HepG2 (cell line): ENCODE measurements around the gene TTC23L. TPM values are rescaled to one million over a fixed set of nuclear protein-coding genes. Genes with fewer than 3 reads are reported as not detected.

Experiments used
- CBFB ChIP-seq: sonication (generic); formaldehyde crosslinking; IDR thresholded peaks from 2 replicates; pipeline ENCODE4 v1.4.0; 2020; ENCODE audit warnings: missing genetic modification reagents
- CEBPZ ChIP-seq: IDR thresholded peaks from 2 replicates; pipeline ENCODE4 v1.6.1; 2012; ENCODE audit warnings: low read length, improper control_type of control experiment
- DRAP1 ChIP-seq: IDR thresholded peaks from 2 replicates; pipeline ENCODE4 v1.6.1; 2016; ENCODE audit warnings: missing genetic modification reagents, missing compliant biosample characterization
- EZH2 ChIP-seq: conservative IDR thresholded peaks from 2 replicates; pipeline ENCODE4 v1.6.1; 2012; ENCODE audit warnings: mild to moderate bottlenecking, low read depth, low read length, moderate library complexity
- FOXA1 ChIP-seq, 2 experiments: fragments of 450-650 bp in 1 of 2; sonication (generic) in 1 of 2; formaldehyde crosslinking in 1 of 2; IDR thresholded peaks; 2 replicates each; pipeline versions ENCODE4 v1.4.0 to v1.6.1; 2016 to 2020; ENCODE audit warnings: missing genetic modification reagents in 1 of 2
- HNF4G ChIP-seq, 2 experiments: sonication (generic) in 1 of 2; formaldehyde crosslinking in 1 of 2; IDR thresholded peaks; 2 replicates each; pipeline versions ENCODE4 v1.4.0 to v1.6.1; 2011 to 2020; ENCODE audit warnings: borderline replicate concordance in 2 of 2, low read depth in 2 of 2, mild to moderate bottlenecking in 2 of 2, low read length in 1 of 2, missing genetic modification reagents in 1 of 2, moderate library complexity in 1 of 2
- HOXA3 ChIP-seq: sonication (generic); formaldehyde crosslinking; IDR thresholded peaks from 2 replicates; pipeline ENCODE4 v1.5.0; 2020; ENCODE audit warnings: missing genetic modification reagents
- KMT2A ChIP-seq: sonication (generic); formaldehyde crosslinking; IDR thresholded peaks from 2 replicates; pipeline ENCODE4 v1.4.0; 2020; ENCODE audit warnings: missing genetic modification reagents
- PRDM4 ChIP-seq: sonication (generic); formaldehyde crosslinking; IDR thresholded peaks from 2 replicates; pipeline ENCODE4 v1.9.0; 2021; ENCODE audit warnings: missing genetic modification reagents, borderline replicate concordance
- SMC3 ChIP-seq: IDR thresholded peaks from 2 replicates; pipeline ENCODE4 v1.6.1; 2011; ENCODE audit warnings: low read length, improper control_type of control experiment
- SRY ChIP-seq: sonication (generic); formaldehyde crosslinking; IDR thresholded peaks from 2 replicates; pipeline ENCODE4 v1.8.0; 2022; ENCODE audit warnings: mild to moderate bottlenecking, missing genetic modification reagents
- TOPORS ChIP-seq: sonication (generic); formaldehyde crosslinking; IDR thresholded peaks from 2 replicates; pipeline ENCODE4 v1.8.0; 2023; ENCODE audit warnings: mild to moderate bottlenecking, missing genetic modification reagents
- ZC3H4 ChIP-seq: sonication (generic); formaldehyde crosslinking; IDR thresholded peaks from 2 replicates; pipeline ENCODE4 v1.4.0; 2020; ENCODE audit warnings: missing genetic modification reagents, borderline replicate concordance
- ZNF17 ChIP-seq: sonication (generic); formaldehyde crosslinking; IDR thresholded peaks from 2 replicates; pipeline ENCODE4 v1.5.0; 2020; ENCODE audit warnings: mild to moderate bottlenecking, missing genetic modification reagents
- ZNF205 ChIP-seq: IDR thresholded peaks from 2 replicates; pipeline ENCODE4 v1.6.1; 2018; ENCODE audit warnings: missing biosample characterization, missing genetic modification reagents
- ZNF30 ChIP-seq: sonication (generic); formaldehyde crosslinking; IDR thresholded peaks from 2 replicates; pipeline ENCODE4 v1.5.0; 2020; ENCODE audit warnings: mild to moderate bottlenecking, missing genetic modification reagents
- ZNF350 ChIP-seq: sonication (generic); formaldehyde crosslinking; IDR thresholded peaks from 2 replicates; pipeline ENCODE4 v1.4.0; 2020; ENCODE audit warnings: mild to moderate bottlenecking, low read depth, missing genetic modification reagents, borderline replicate concordance
- ZNF546 ChIP-seq: sonication (generic); formaldehyde crosslinking; conservative IDR thresholded peaks from 2 replicates; pipeline ENCODE4 v1.8.1; 2023; ENCODE audit warnings: mild to moderate bottlenecking, missing genetic modification reagents
- ZNF589 ChIP-seq: sonication (generic); formaldehyde crosslinking; conservative IDR thresholded peaks from 2 replicates; pipeline ENCODE4 v1.8.0; 2022; ENCODE audit warnings: mild to moderate bottlenecking, moderate library complexity, missing genetic modification reagents
- ZNF891 ChIP-seq: sonication (generic); formaldehyde crosslinking; IDR thresholded peaks from 2 replicates; pipeline ENCODE4 v1.5.0; 2020; ENCODE audit warnings: mild to moderate bottlenecking, missing genetic modification reagents
- ZSCAN22 ChIP-seq: sonication (generic); formaldehyde crosslinking; IDR thresholded peaks from 2 replicates; pipeline ENCODE4 v1.4.0; 2020; ENCODE audit warnings: mild to moderate bottlenecking, missing genetic modification reagents
- polyA plus RNA-seq, 8 experiments: library from polyadenylated mRNA; depleted of rRNA in 3 of 8; stranded (reverse) in 7 of 8; unstranded in 1 of 8; fragments of >200 nt; fragmentation: Illumina TruSeq in 4 of 8; extraction: Trizol in 4 of 8; gene quantifications; 2 replicates each; pipeline versions ENCODE4 v1.2.1 to v1.2.3, GENCODE V29; 2011 to 2016; ENCODE audit warnings: low read depth in 4 of 8, missing spikeins in 1 of 8, mixed read lengths in 1 of 8; ENCODE audit not compliant: insufficient read depth in 1 of 8
- total RNA-seq, 5 experiments: library from RNA; depleted of rRNA; stranded (reverse); fragments of >200 nt; fragmentation: Illumina TruSeq; extraction: Trizol; gene quantifications; 2 replicates each; pipeline ENCODE4 v1.2.3, GENCODE V29; 2016; ENCODE audit warnings: low read depth in 1 of 5

TTC23L gene
- total and polyA plus RNA-seq, 2 of the 13 experiments (the other 11 are each of a cell fraction or from before 2014, with no cell fraction given) = 0.37 to 1.4 TPM

GRCh38 chr5:34915139-34915855 is 76.3 kb downstream of the TTC23L start, which contains the start of the genes BRIX1 and RAD1 (continued):
- no peak for TF ChIP-seq HNF4G (IDR thresholded peaks at IDR 0.05; ENCODE audit: borderline replicate concordance, low read depth, low read length)
- TF ChIP-seq HNF4G (CRISPR knock-in tag; IDR thresholded peaks at IDR 0.05; ENCODE audit: borderline replicate concordance, low read depth) = peak; percentile 65; the same call in 1 of the 2 replicates
- TF ChIP-seq ZNF891 (CRISPR knock-in tag) = 0 out of 2 replicates have a peak, but pooled peaks have one; percentile 9
- peak; percentile 87; the same call in 1 of the 2 replicates for TF ChIP-seq ZNF30
- TF ChIP-seq KMT2A (CRISPR knock-in tag) = peak; percentile 99
- TF ChIP-seq ZSCAN22 (CRISPR knock-in tag) = 0 out of 2 replicates have a peak, but pooled peaks have one; percentile 66
- TF ChIP-seq CEBPZ = no peak
- peak; percentile 65 for TF ChIP-seq DRAP1 (CRISPR knock-in tag)
- peak; percentile 78; the same call in 1 of the 2 replicates for TF ChIP-seq ZNF205 (CRISPR knock-in tag)
- TF ChIP-seq PRDM4 (CRISPR knock-in tag) = no peak
- TF ChIP-seq ZC3H4 (CRISPR knock-in tag) = 0 out of 2 replicates have a peak, but pooled peaks have one; percentile 21
- TF ChIP-seq ZNF350 (CRISPR knock-in tag) = peak; percentile 95
- no peak for TF ChIP-seq EZH2
- no peak for TF ChIP-seq SMC3
- no peak for TF ChIP-seq FOXA1 (IDR thresholded peaks at IDR 0.05)
- 0 out of 2 replicates have a peak, but pooled peaks have one; percentile 8 for TF ChIP-seq FOXA1 (CRISPR knock-in tag; IDR thresholded peaks at IDR 0.05)
- peak; percentile 60; the same call in 1 of the 2 replicates for TF ChIP-seq TOPORS (CRISPR knock-in tag)
- peak; percentile 84; the same call in 1 of the 2 replicates for TF ChIP-seq CBFB
- TF ChIP-seq HOXA3 (CRISPR knock-in tag) = peak; percentile 96
- TF ChIP-seq SRY = 0 out of 2 replicates have a peak, but pooled peaks have one; percentile 44
- TF ChIP-seq ZNF546 (CRISPR knock-in tag) = no peak; the same call in 1 of the 2 replicates
- no peak for TF ChIP-seq ZNF17
- TF ChIP-seq ZNF589 (CRISPR knock-in tag) = peak; percentile 88
